Cortex of kidney (tissue), 1 donor: ENCODE results near the gene SPATA13.

Source experiments
- DNase-seq: peaks from one replicate; lab custom pipeline; 2025; lab: John Stamatoyannopoulos, UW

Gene SPATA13

DNA sequence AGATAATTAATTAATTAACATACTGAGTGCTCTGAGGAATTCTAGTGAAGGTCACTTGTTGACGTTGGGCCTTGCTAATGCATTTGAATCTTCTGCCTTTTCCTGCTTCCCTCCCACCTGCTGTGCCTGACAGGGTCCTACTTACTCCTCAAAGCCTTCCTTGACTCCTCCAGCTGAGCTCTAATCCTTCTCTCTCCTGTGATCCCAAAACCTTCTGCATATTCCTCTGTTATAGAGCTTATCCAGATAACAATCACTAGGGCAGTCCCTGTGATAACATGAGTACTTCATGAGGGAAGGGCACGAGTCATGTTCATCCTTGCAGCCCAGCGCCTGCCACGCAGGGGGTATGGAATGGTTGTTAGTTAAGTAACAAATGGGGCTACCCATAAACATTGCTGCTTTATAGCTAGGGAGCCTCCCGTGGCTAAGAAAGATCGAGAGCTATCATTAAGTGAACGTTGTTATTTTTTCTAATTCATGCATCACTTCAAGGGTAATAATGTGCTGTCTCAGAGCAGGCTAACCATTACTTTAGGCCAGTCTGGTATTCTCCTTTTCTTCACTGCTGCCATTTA is 19.1 kb upstream of the SPATA13 start:
- no peak for DNase-seq

GRCh38 chr13:24142453-24142852 is 18.1 kb upstream of the SPATA13 start:
- no peak for DNase-seq

- no peak for DNase-seq
Observed at GRCh38 chr13:24142886-24143285, 17.6 kb upstream of the SPATA13 start.

DNA sequence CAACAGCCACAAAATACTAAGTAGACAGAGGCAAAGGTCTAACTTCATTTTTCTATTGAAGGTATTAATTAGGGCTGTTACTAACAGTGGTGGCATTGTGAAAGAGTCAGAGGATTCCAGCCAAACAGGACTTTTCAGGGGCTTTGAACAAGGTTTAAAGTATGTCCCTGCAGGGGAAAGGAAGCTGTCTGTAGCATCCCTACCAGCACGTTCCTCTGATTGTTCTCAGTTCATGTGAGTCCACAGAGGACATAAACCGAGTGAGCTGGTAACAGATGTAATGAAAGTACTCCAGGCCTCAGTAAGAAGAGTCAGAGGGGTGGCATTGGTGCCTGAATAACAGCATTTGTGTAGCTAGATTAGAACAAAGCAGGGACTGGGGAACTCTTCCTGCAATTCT is 15.3 kb upstream of the SPATA13 start:
- no peak for DNase-seq

DNA sequence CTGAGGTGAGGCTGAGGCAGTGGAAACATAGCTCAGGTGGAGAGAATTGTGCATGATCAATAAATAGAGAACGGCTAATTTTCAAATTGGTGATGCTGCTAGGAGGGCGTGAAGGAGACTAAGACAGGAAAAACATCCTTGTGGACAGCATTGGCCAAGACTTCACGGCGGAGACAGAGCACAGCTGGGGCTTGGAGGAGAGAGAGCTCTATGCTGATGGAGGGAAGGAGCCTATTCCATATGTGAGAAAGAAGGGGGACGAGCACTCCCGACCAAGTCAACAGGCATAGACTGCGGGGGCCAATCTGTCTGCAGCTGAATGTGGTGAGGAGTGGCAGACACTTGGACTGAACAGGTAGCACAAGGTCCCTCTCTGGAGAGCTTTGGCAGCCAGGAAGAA is 14.8 kb upstream of the SPATA13 start:
- DNase-seq, result no peak

GRCh38 chr13:24146961-24147569 is 13.5 kb upstream of the SPATA13 start:
- DNase-seq, result no peak

DNA sequence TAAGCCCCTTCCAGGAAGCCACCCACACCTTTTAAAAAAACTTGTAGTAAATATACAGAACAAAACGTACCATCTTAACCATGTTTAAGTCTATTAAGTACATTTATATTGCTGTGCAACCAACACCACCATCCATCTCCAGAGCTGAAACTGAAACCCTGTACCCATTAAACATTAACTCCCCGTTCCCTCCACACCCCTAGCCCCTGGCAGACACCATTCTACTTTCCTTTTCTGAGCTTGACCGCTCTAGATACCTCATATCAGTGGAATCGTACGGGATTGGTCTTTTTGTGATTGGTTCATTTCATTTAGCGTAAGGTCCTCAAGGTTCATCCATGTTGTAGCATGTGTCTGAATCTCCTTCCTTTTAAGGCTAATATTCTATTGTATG is 13.0 kb upstream of the SPATA13 start:
- DNase-seq, result no peak

GRCh38 chr13:24148414-24149235 is 11.9 kb upstream of the SPATA13 start:
- DNase-seq, result no peak

DNA sequence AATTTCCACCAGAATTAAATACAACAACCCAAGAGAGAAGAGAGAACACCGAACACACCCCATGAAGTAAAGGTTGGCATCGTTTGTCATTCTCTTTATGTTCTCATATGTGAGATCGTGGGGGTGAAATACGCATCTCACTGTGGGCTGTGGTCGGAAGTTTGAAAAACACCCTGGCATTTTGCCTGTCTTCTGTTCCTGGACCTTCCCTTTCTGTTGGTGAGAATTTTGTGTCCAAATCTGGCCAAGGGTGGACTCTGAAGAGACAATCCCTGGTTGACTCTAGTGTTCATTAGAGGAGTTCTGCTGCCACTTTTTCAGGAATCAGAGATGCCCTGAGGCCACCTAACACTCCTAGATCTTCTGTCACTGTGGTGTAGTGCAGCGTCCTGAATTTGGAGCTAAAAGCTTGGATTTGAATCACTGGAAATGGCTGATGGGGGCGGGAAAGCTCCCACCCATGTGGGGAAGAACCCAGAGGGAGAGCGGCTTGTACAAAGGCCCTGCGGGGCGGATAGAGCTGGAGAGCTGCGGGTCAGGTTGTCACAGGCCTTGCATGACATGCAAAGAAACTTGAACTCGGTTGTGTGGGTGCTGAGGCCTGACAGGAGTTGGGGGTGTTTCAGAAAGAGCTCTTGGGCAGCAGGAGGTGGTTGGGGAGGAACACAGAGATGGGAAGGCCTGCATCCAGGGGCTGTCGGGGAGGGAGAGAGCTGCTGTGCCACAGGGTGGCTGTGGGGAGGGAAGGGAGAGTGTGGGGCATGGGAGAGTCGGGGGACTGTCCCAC is 11.1 kb upstream of the SPATA13 start:
- DNase-seq, result no peak

DNA sequence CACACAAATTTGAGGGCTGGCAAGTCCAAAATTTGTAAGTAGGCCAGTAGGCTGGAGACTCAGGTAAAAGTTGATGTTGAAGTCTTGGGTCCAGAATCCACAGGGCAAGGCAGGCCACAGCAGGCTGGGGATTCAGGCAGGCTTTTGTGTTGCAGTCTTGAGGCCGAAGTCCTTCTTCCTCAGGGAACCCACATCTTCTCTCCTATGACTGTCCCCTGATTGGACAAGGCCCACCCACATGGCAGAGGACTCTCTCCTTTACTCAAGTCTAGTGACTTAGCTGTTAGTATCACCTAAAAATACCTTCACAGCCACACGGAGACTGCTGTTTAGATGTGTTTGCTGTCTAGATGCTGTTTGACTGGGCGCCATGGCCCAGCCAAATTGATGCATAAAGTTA is 9.9 kb upstream of the SPATA13 start:
- DNase-seq, result no peak

DNA sequence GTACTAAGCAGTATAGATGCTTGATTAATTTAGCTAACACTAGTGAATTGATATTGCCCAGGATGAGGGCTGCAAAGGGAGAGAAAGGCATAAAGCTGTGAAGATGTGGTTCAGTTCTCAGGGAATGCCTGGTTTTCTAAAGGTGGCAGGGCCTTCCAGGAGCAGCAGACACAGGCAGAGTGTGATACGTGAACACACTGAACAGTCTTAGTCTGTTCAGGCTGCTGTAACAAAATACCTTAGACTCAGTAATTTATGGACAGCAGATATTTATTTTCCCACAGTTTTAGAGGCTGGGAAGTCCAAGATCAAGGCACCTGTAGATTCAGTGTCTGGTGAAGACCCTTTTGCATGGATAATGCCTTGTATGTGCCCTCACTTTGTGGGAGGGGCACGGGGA is 8.7 kb upstream of the SPATA13 start:
- no peak for DNase-seq

- DNase-seq, result no peak
Observed at GRCh38 chr13:24152292-24153214, 8.0 kb upstream of the SPATA13 start.

- no peak for DNase-seq
Observed at GRCh38 chr13:24153347-24153746, 7.2 kb upstream of the SPATA13 start.

DNA sequence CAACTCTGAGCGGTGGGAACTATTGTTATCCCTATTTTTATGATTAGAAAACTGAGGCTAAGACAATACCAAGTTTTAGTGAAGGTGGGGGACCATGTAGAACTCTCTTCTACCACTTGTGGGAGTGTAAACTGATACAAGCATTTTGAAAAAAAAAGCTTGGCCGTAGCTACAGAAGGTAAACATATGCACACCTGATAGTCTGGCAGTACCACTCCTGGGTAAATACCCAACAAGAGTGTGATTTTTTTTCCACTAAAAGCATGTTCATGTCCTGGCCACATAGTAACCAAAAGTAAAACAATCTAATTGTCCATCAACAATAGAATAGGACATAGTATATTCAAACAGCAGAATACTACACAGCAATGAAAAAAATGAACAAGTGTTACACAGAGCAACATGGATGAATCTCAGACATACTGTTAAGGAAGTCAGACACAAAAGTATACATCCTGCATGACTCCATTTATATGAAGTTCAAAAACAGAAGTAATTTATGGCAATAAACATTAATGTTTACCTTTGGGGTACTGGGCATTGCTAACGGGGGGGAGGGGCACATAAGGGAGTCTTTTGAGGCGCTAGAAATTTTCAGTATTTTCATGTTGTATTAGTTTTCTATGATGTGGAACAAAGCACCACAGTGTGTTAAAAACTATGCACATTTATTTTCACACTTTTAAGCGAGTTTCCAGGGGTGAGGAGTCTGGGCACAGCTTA is 6.4 kb upstream of the SPATA13 start:
- no peak for DNase-seq

- DNase-seq, result no peak
Observed at GRCh38 chr13:24159357-24159756, 1.2 kb upstream of the SPATA13 start.

DNA sequence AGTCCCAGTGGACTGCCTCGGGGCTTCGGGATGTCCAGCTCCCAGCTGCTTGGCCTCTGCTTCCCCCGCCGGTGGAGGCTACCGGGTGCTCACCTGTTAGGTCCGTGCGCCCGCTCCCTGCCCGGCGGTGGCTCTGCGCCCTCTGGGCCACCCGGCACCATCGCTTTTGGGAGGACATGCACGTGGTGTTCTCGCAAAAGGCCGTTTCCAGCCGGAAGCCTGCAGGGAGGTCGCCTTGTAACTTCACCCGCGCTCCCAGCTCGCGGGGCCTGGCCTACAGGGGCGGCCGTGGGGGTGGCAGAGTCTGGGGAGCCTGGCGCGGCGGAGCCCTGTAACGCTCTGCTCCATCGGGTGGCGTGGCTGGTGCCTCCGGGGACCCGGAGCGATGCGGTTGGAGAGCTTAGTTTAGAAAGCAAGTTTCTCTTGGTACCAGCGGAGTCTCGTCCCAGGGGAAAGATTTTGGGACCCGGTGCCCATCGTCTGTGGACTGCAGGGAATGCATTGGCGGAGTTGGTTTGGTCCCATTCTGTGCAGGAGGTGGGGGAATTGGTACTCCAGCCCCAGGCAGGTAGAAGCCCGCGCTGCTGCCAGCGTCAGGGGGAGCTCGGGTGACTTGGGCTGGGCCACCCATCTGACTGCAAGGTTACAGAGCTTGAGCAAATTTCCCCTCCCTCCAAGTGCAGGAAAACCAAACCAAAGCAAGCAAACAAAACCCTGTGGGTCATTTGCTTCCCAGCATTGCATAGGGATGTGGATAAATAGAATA is 673 bp downstream of the SPATA13 start:
- DNase-seq, result no peak

DNA sequence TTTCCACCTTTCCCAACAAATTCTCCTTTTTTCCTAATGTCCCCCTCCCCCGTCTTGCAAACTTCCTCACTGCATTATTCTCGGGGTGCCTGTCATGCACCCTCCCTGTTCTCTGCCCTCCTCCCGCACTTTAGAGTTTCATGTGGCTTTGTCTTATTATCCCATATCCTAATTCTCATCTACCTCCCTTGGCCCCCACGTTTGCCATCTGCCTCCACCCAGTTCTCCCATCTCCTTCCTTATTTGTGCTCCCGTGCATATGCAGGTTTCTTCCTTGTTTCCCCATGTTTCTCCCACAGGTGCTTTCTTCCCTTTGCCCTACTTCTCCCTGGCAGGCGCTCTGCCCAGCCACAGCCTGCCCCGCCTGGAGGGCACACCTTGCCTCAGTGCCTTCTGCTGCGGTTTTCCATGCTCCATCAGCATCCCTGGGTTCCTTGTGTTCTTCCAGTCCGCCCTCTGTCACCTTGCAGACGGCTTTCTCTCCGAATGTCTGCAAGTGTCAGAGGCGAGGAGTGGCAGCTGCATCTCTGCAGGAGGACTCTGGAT is 1.5 kb downstream of the SPATA13 start:
- no peak for DNase-seq

DNA sequence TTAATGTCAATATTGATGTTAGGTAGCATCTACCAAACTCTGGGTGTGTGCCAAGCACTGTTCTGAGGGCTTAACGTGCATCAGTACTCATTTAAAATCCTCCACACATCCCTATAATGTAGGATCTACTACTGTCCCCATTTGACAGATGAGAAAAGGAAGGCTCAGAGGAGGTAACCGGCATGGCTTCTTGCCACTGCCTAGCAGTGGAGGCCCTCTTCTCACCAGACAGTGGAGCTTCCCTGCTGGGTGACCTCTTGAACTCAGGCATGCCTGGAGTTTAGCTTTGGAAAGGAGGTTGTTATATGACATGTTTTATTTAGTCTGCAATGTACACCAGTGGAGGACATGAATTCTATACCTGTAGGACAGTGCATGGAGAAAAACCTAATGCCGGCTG is 2.1 kb downstream of the SPATA13 start:
- DNase-seq, result no peak

DNA sequence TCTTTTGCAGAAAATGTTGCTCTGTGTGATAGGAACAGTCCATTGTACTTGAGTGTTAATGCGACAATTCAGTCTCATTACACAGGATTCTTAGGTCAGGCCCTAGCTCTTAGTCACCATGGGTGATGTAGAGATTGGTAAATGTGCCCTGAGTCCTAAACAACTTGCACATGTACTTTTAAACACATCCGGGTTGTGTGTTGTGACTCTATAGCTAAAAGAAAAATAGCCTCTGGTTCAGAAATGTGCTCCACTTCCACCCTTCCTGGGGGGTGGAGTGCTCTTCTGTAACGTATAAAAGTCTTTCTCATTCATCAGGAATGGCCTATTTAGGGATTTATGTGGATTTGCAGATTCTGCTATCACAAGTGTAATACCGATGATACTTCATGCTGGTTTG is 5.2 kb downstream of the SPATA13 start:
- no peak for DNase-seq

GRCh38 chr13:24166561-24166960 is 6.0 kb downstream of the SPATA13 start:
- DNase-seq, result no peak
